Smooth muscle cell (in vitro differentiated cells): Measurements from ENCODE around the gene SLC25A51. TPM values are rescaled to one million over a fixed set of nuclear protein-coding genes. Genes with fewer than 3 reads are reported as not detected.

Experiments used
- DNase-seq: peaks from one replicate; lab custom pipeline; 2025; ENCODE audit not compliant: unreplicated experiment; lab: John Stamatoyannopoulos, UW
- H2AFZ ChIP-seq: fragments of 200-600 bp; sonication (generic); 2 replicates; pipeline ENCODE4 v1.6.0; 2016; ENCODE audit warnings: antibody characterized with exemption, low read depth, mild to moderate bottlenecking
- H3F3A ChIP-seq: fragments of 200-600 bp; sonication (generic); 2 replicates; pipeline ENCODE4 v1.6.0; 2017; ENCODE audit warnings: antibody characterized with exemption, low read depth
- H3K27ac ChIP-seq: fragments of 200-600 bp; sonication (generic); 2 replicates; pipeline ENCODE4 v1.5.1; 2016; ENCODE audit warnings: low read depth, mild to moderate bottlenecking
- H3K27me3 ChIP-seq: fragments of 200-600 bp; sonication (generic); 2 replicates; pipeline ENCODE4 v1.6.1; 2016; ENCODE audit warnings: low read depth, mild to moderate bottlenecking
- H3K36me3 ChIP-seq: fragments of 200-600 bp; sonication (generic); 2 replicates; pipeline ENCODE4 v1.5.1; 2016; ENCODE audit warnings: low read depth
- H3K4me1 ChIP-seq: fragments of 200-600 bp; sonication (generic); 2 replicates; pipeline ENCODE4 v1.5.1; 2016; ENCODE audit warnings: low read depth
- H3K4me2 ChIP-seq: fragments of 200-600 bp; sonication (generic); 2 replicates; pipeline ENCODE4 v1.6.0; 2016; ENCODE audit warnings: mild to moderate bottlenecking
- H3K4me3 ChIP-seq: fragments of 200-600 bp; sonication (generic); 2 replicates; pipeline ENCODE4 v1.5.1; 2016; ENCODE audit warnings: mild to moderate bottlenecking
- H3K79me2 ChIP-seq: fragments of 200-600 bp; sonication (generic); 2 replicates; pipeline ENCODE4 v1.6.0; 2016; ENCODE audit warnings: low read depth, mild to moderate bottlenecking
- H3K9ac ChIP-seq: fragments of 200-600 bp; sonication (generic); 2 replicates; pipeline ENCODE4 v1.6.0; 2016; ENCODE audit warnings: low read depth
- H3K9me3 ChIP-seq: fragments of 200-600 bp; sonication (generic); replicated peaks from 2 replicates; pipeline ENCODE4 v1.5.1; 2016; ENCODE audit warnings: low read depth
- H4K20me1 ChIP-seq: fragments of 200-600 bp; sonication (generic); 2 replicates; pipeline ENCODE4 v1.6.0; 2016; ENCODE audit warnings: low read depth
- WGBS: methylation state at CpG from one replicate; pipeline ENCODE4 v1.1.7; 2016; ENCODE audit warnings: low lambda C conversion rate; 5-methylcytosine and 5-hydroxymethylcytosine counted together
- polyA plus RNA-seq: library from polyadenylated mRNA; unstranded; fragments of >200 nt; fragmentation: Nextera tagmentation; extraction: Ambion mirVana; gene quantifications from 2 replicates; pipeline ENCODE4 v1.2.1, GENCODE V29; 2016
- total RNA-seq: library from RNA; depleted of rRNA; stranded (reverse); fragments of >200 nt; gene quantifications from 2 replicates; pipeline ENCODE4 v1.2.3, GENCODE V29; 2014
- TF ChIP-seq, protein P1 (sequence below): fragments of 200-600 bp; sonication (generic); IDR thresholded peaks from 2 replicates; pipeline ENCODE4 v1.5.1; 2017; ENCODE audit warnings: borderline replicate concordance, mild to moderate bottlenecking, antibody characterized with exemption; ENCODE audit not compliant: insufficient read depth, poor library complexity, severe bottlenecking

Gene SLC25A51
- total and polyA plus RNA-seq, 2 experiments from 2014 or later: 6.5 to 32.0 TPM

DNA sequence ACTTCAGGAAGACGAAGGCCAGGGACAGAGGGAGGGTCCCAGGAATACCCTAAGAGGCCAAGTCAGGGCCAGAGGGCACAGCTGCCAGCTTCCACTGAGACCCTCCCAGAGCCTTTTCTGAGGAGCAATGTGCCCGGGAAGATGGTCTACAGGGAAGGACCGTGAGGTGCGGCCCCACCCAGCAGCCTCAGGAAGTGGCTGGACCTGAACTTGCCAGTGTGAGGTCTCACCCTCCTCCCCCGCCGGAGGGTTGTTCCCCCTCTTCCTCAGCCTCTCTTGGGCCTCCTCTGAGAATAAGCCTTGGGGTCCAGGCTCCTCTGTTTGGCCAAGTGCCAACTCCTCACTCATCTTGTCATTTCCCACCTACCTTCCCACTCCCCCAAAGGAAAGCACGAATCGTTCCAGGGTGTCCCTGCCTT lies 13.4 kb upstream of the SLC25A51 start:
- H3K27ac ChIP-seq: no peak overlapping the region

GRCh38 chr9:37916471-37917312 lies 12.8 kb upstream of the SLC25A51 start:
- Histone ChIP-seq H3F3A (no peaks in the 10 kb centered on the region), H3K27me3 (no peaks in the 10 kb centered on the region), H3K4me1 (peaks cover 19% of the 10 kb centered on the region), H3K36me3 (peaks cover 3% of the 10 kb centered on the region), H3K9ac (no peak overlapping the region), H3K79me2 (no peaks in the 10 kb centered on the region), H3K9me3 (no peaks in the 10 kb centered on the region), H3K4me2 (no peak overlapping the region), H2AFZ (no peak overlapping the region), H3K4me3 (no peak overlapping the region), H4K20me1 (no peaks in the 10 kb centered on the region), H3K27ac (no peak overlapping the region)
- DNase-seq: no peak
- 97% methylated on average over 18 of the region's 18 CpGs for WGBS
- TF ChIP-seq, protein P1, sequence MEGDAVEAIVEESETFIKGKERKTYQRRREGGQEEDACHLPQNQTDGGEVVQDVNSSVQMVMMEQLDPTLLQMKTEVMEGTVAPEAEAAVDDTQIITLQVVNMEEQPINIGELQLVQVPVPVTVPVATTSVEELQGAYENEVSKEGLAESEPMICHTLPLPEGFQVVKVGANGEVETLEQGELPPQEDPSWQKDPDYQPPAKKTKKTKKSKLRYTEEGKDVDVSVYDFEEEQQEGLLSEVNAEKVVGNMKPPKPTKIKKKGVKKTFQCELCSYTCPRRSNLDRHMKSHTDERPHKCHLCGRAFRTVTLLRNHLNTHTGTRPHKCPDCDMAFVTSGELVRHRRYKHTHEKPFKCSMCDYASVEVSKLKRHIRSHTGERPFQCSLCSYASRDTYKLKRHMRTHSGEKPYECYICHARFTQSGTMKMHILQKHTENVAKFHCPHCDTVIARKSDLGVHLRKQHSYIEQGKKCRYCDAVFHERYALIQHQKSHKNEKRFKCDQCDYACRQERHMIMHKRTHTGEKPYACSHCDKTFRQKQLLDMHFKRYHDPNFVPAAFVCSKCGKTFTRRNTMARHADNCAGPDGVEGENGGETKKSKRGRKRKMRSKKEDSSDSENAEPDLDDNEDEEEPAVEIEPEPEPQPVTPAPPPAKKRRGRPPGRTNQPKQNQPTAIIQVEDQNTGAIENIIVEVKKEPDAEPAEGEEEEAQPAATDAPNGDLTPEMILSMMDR: no peak

More for the DNA sequence above, 13.4 kb upstream of the SLC25A51 start:
- H3K79me2 ChIP-seq: no peaks in the 10 kb centered on the region
- H3F3A ChIP-seq: no peaks in the 10 kb centered on the region
- H3K36me3 ChIP-seq: peaks cover 3% of the 10 kb centered on the region
- H3K4me1 ChIP-seq: peaks cover 26% of the 10 kb centered on the region
- no peaks in the 10 kb centered on the region for H4K20me1 ChIP-seq
- no peak overlapping the region for H2AFZ ChIP-seq
- 96% methylated on average over 8 of the region's 8 CpGs for WGBS
- DNase-seq: no peak
- TF ChIP-seq, protein P1: no peak
- H3K4me3 ChIP-seq: no peak overlapping the region
- no peaks in the 10 kb centered on the region for H3K27me3 ChIP-seq
- H3K9me3 ChIP-seq: no peaks in the 10 kb centered on the region
- H3K4me2 ChIP-seq: no peak overlapping the region
- H3K9ac ChIP-seq: no peak overlapping the region

GRCh38 chr9:37915911-37916470 lies 12.1 kb upstream of the SLC25A51 start:
- no peak for DNase-seq
- Histone ChIP-seq H3K4me3 (no peak overlapping the region), H3K4me1 (peaks cover 12% of the 10 kb centered on the region), H3K9ac (no peak overlapping the region), H3K27ac (no peak overlapping the region), H3K9me3 (no peaks in the 10 kb centered on the region), H3K36me3 (peaks cover 3% of the 10 kb centered on the region), H3F3A (no peaks in the 10 kb centered on the region), H3K4me2 (no peak overlapping the region), H2AFZ (no peak overlapping the region), H3K27me3 (no peaks in the 10 kb centered on the region), H3K79me2 (no peaks in the 10 kb centered on the region), H4K20me1 (no peaks in the 10 kb centered on the region)
- WGBS: 98% methylated on average over 14 of the region's 14 CpGs
- TF ChIP-seq, protein P1: no peak
